GM12801 (cell line): Measurements from ENCODE around the gene GALNS.

Source experiments
- CTCF ChIP-seq: IDR thresholded peaks from one replicate; pipeline ENCODE4 v1.5.1; 2011; ENCODE audit warnings: control low read depth; ENCODE audit not compliant: insufficient read length; ENCODE audit errors: extremely low read depth

Gene GALNS

GRCh38 chr16:88894681-88895300 is 38.0 kb upstream of the GALNS start:
- TF ChIP-seq CTCF = no peak

- no peak for TF ChIP-seq CTCF
These were observed 36.6 kb upstream of the GALNS start for GRCh38 chr16:88893127-88893968.

- no peak for TF ChIP-seq CTCF
These were observed 35.3 kb upstream of the GALNS start for GRCh38 chr16:88892065-88892464.

- no peak for TF ChIP-seq CTCF
These were observed 34.3 kb upstream of the GALNS start for GRCh38 chr16:88891083-88891482.

- no peak for TF ChIP-seq CTCF
These were observed 32.0 kb upstream of the GALNS start for GRCh38 chr16:88888461-88889387.

GRCh38 chr16:88888057-88888456 is 31.3 kb upstream of the GALNS start:
- TF ChIP-seq CTCF = no peak
